ENCODE results near the gene SND1.

SND1 gene

DNA sequence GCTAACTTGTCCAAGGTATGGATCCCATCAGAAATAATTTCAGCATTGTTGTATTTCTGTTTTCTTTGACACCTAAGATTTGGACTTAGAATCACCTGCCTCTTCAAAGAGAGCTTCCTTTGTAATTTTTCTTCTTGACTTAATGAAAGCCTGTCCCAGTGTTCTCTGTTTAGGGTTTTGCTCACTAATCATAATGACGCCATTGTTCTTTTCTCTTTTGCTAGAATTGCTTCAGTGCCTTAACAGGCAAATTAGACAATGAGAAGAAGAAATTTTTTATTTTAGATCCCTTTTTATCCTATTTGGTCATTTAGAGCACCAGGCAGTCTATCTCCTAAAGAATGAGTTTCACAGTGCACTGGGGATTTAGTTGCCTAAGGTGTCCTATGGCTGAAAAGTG, 128.5 kb downstream of the SND1 start:
- H3K9me3 ChIP-seq (ENCODE audit: low read depth, low read length): no peaks in the 10 kb centered on the region
- no peak for TF ChIP-seq EZH2 (IDR thresholded peaks at IDR 0.05)
- TF ChIP-seq FOXP2 (optimal IDR thresholded peaks at IDR 0.05; ENCODE audit: control extremely low read depth, extremely low read length, insufficient read depth): no peak
- TF ChIP-seq POLR2AphosphoS5 (IDR thresholded peaks at IDR 0.05; ENCODE audit: borderline replicate concordance, low read depth, low read length): no peak

DNA sequence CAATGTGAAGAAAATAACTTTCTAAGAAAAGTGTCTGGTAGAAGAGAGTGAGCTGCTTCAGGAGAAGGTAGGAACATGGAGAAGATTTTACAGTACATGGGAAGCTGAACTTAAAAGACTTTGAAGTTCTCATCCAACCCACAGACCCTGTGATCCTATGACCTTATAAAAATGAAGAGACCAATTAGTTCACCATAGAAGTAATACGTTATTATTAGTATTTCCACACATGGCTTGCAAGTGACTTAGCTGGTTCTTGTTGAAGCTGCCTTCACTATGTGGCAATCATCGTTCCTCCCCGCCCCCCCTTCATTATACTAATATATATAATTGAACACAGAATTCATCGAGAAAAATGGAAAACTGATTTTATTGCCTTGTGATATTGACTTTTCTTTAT, 129.1 kb downstream of the SND1 start:
- TF ChIP-seq FOXP2 (optimal IDR thresholded peaks at IDR 0.05; ENCODE audit: control extremely low read depth, extremely low read length, insufficient read depth): no peak
- TF ChIP-seq EZH2 (IDR thresholded peaks at IDR 0.05): no peak
- TF ChIP-seq POLR2AphosphoS5 (IDR thresholded peaks at IDR 0.05; ENCODE audit: borderline replicate concordance, low read depth, low read length): no peak
- no peak for DNase-seq (ENCODE audit: low read depth, low spot score)
- no peaks in the 10 kb centered on the region for H3K9me3 ChIP-seq (ENCODE audit: low read depth, low read length)
- no peak overlapping the region for H3K9ac ChIP-seq (ENCODE audit: insufficient read length)
- no peak overlapping the region for H3K4me3 ChIP-seq
- H3K27ac ChIP-seq: no peak overlapping the region; the same call in 1 of the 2 replicates
- H3K36me3 ChIP-seq (ENCODE audit: insufficient read depth, low read length): no peaks in the 10 kb centered on the region

More for the DNA sequence above, 128.5 kb downstream of the SND1 start:
- DNase-seq (ENCODE audit: low read depth, low spot score): no peak
- Histone ChIP-seq H3K9ac (ENCODE audit: insufficient read length) (no peak overlapping the region), H3K4me3 (no peak overlapping the region), H3K36me3 (ENCODE audit: insufficient read depth, low read length) (no peaks in the 10 kb centered on the region), H3K27ac (no peak overlapping the region)

DNA sequence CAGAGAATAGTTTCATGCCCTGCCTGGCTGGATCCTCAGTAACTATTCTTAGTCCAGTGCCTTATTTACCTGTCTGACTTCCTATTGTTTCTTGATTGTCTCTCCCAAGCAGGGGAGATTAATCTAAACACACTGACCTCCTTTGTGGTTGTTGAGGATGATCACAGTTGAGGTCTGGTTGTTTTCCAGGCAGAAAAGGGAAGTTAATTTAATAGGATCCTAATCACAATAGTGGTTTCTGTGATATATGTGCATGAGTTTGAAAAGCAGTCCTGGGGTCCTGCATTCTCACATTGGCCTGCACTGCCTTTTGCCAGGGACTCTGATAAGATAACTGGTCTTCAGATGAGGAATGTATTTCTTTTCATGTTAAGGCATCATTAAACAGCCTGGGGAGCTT, 130.1 kb downstream of the SND1 start:
- Histone ChIP-seq H3K9me3 (ENCODE audit: low read depth, low read length) (no peaks in the 10 kb centered on the region), H3K27ac (no peak overlapping the region), H3K4me3 (no peak overlapping the region), H3K9ac (ENCODE audit: insufficient read length) (no peak overlapping the region), H3K36me3 (ENCODE audit: insufficient read depth, low read length) (no peaks in the 10 kb centered on the region)
- no peak for DNase-seq (ENCODE audit: low read depth, low spot score)
- TF ChIP-seq POLR2AphosphoS5 (IDR thresholded peaks at IDR 0.05; ENCODE audit: borderline replicate concordance, low read depth, low read length) (no peak), EZH2 (IDR thresholded peaks at IDR 0.05) (no peak), FOXP2 (optimal IDR thresholded peaks at IDR 0.05; ENCODE audit: control extremely low read depth, extremely low read length, insufficient read depth) (no peak)

DNA sequence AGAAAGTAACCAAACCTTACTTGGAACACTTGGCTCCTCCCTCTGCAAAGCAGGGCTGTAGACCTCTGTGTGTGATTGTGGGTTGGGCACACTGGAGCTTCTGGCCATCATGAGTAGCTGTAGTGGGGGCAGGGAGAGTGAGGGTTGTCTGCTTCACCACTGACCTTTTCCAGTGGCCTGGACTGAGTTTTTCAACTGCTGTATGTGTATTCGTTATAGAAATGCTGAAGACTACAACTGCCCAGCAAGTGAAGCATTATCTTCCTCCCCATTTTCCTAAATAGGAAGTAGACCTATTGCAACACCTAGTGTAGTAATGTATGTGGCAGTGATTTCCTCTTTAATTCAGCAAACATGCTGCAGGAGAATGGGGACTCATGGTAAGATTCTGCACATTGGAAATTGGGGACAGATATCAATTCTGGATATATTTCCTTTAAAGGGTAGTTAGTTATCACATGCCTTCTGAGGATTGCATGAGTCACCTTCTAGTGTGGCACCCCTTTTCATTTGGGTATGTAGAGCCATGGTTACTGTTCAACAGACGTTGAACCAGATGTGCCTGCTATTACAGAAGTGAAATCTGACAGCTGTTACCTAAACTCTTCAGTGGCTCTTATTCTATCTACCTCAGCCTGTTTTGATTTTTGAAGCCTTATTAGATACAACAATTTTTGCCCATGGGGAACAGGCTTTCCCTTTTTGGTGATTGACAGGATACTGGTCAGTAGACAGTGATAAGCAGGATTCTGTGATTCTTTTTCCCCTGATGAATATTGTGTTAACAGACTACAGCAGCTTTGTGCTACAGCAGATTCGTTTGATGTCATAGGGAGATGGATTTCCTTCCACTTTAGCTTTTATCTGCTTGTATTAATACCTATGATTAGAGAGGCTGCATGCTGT, 130.9 kb downstream of the SND1 start:
- H3K9ac ChIP-seq (ENCODE audit: insufficient read length): no peak overlapping the region

DNA sequence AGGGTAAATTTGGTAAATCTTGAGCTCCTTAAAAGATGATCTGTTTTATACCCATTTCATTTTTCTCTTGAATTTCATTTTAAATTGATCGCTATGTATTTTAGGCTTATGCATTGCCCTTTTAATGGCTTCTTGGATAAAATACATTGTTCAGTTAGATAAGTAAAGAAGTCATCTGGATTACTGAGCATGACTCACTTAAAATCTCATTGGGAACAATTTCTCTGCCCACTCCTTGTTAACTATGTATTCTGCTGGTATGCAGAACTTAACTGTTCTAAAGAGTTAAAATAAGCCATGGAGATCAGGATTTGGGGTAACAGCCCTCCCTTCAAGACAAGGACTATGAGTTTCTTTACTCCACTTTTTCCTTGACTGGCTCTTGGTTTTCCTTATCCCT, 134.2 kb downstream of the SND1 start:
- Histone ChIP-seq H3K9ac (ENCODE audit: insufficient read length) (no peak overlapping the region), H3K27ac (no peak overlapping the region), H3K9me3 (ENCODE audit: low read depth, low read length) (no peaks in the 10 kb centered on the region), H3K4me3 (no peak overlapping the region), H3K36me3 (ENCODE audit: insufficient read depth, low read length) (no peaks in the 10 kb centered on the region)
- no peak for DNase-seq (ENCODE audit: low read depth, low spot score)
- TF ChIP-seq POLR2AphosphoS5 (IDR thresholded peaks at IDR 0.05; ENCODE audit: borderline replicate concordance, low read depth, low read length) (no peak), EZH2 (IDR thresholded peaks at IDR 0.05) (no peak), FOXP2 (optimal IDR thresholded peaks at IDR 0.05; ENCODE audit: control extremely low read depth, extremely low read length, insufficient read depth) (no peak)

More for the DNA sequence above, 130.9 kb downstream of the SND1 start:
- TF ChIP-seq EZH2 (IDR thresholded peaks at IDR 0.05) (no peak), POLR2AphosphoS5 (IDR thresholded peaks at IDR 0.05; ENCODE audit: borderline replicate concordance, low read depth, low read length) (no peak), FOXP2 (optimal IDR thresholded peaks at IDR 0.05; ENCODE audit: control extremely low read depth, extremely low read length, insufficient read depth) (no peak)
- DNase-seq (ENCODE audit: low read depth, low spot score): no peak
- Histone ChIP-seq H3K4me3 (no peak overlapping the region), H3K9me3 (ENCODE audit: low read depth, low read length) (no peaks in the 10 kb centered on the region), H3K27ac (no peak overlapping the region), H3K36me3 (ENCODE audit: insufficient read depth, low read length) (no peaks in the 10 kb centered on the region)

DNA sequence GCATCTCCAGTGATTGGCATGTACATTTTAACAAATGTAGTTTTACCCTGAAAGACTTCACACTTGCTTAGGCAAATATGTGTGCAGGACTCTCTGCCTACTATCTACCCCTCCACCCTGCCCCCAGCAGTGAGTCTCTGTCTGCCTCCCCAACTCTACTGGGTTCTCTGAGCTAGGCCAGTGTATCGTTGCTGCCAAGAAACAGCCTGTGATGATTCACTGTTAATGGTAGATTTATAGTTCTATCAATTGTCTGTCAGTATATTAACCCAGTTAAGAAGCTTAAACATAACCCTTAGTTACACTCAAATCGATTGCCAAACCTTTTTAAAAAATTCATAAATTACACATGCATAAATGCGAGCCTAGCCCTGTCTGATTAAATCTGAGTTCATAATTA, 137.0 kb downstream of the SND1 start:
- Histone ChIP-seq H3K9me3 (ENCODE audit: low read depth, low read length) (no peaks in the 10 kb centered on the region), H3K9ac (ENCODE audit: insufficient read length) (no peak overlapping the region), H3K36me3 (ENCODE audit: insufficient read depth, low read length) (no peaks in the 10 kb centered on the region), H3K4me3 (no peak overlapping the region), H3K27ac (no peak overlapping the region)
- TF ChIP-seq POLR2AphosphoS5 (IDR thresholded peaks at IDR 0.05; ENCODE audit: borderline replicate concordance, low read depth, low read length) (no peak), EZH2 (IDR thresholded peaks at IDR 0.05) (no peak), FOXP2 (optimal IDR thresholded peaks at IDR 0.05; ENCODE audit: control extremely low read depth, extremely low read length, insufficient read depth) (no peak)
- no peak for DNase-seq (ENCODE audit: low read depth, low spot score)

DNA sequence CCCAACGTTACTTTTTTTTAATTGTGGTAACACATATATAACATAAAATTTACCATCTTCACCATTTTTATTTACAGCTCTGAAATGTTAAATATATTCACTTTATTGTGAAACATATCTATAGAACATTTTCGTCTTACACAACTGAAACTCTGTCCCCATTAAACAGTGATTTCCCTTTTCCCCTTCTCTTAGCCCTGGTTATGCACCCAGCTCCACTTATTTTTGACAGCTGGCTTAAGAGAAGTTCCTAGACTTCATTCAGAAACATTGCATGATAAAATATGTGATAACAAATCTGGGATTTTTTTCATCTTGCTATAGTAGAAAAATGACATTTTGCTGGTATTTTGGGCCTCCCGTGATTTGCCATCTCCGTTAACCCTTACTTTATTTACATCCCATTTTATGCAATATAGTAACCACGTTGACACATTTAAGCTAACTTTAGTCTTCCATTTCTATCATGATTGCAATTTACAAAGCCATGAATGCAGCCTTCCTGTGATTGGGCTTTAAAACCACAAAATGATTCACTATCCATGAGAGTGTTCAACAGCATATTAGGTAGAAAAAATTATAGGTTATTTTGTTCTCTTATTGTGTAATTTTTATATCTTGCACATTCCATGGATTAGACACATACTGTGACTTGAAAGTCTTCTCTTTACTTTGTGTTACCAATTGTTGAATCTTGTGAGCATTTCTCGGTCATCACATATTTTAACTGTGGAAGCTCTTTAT, 139.6 kb downstream of the SND1 start:
- Histone ChIP-seq H3K27ac (no peak overlapping the region), H3K4me3 (no peak overlapping the region), H3K9me3 (ENCODE audit: low read depth, low read length) (no peaks in the 10 kb centered on the region), H3K36me3 (ENCODE audit: insufficient read depth, low read length) (no peaks in the 10 kb centered on the region), H3K9ac (ENCODE audit: insufficient read length) (no peak overlapping the region)
- DNase-seq (ENCODE audit: low read depth, low spot score): no peak
- TF ChIP-seq EZH2 (IDR thresholded peaks at IDR 0.05) (no peak), POLR2AphosphoS5 (IDR thresholded peaks at IDR 0.05; ENCODE audit: borderline replicate concordance, low read depth, low read length) (no peak), FOXP2 (optimal IDR thresholded peaks at IDR 0.05; ENCODE audit: control extremely low read depth, extremely low read length, insufficient read depth) (no peak)
